Kidney (tissue), 22 donors: Measurements from ENCODE around the gene TMEM51. TPM values are rescaled to one million over a fixed set of nuclear protein-coding genes. Genes with fewer than 3 reads are reported as not detected.

Source experiments
- DNase-seq, 5 donors: peaks; one replicate each; pipeline ENCODE4 v3.0.0-alpha.2; 2013 to 2020
- FAIRE-seq: peaks from 2 replicates; lab custom pipeline; 2012; peaks lifted over from hg19 to GRCh38; lab: Jason Lieb, UNC
- H3K27ac ChIP-seq, 2 donors: one replicate each; pipeline ENCODE4 v1.7.0; 2013; ENCODE audit warnings: low read depth in 2 of 2, low read length in 2 of 2, inconsistent platforms in 1 of 2
- H3K27me3 ChIP-seq: one replicate; pipeline ENCODE4 v1.7.1; 2013; ENCODE audit warnings: low read length, inconsistent platforms; ENCODE audit not compliant: control insufficient read depth, insufficient read depth
- H3K36me3 ChIP-seq, 3 donors: one replicate each; pipeline versions ENCODE4 v1.7.0 to v1.7.1; 2013; ENCODE audit warnings: low read length in 3 of 3, control low read depth in 1 of 3, inconsistent platforms in 1 of 3; ENCODE audit not compliant: insufficient read depth in 3 of 3, control insufficient read depth in 2 of 3
- H3K4me1 ChIP-seq, 3 donors: one replicate each; pipeline versions ENCODE4 v1.7.0 to v1.7.1; 2013; ENCODE audit warnings: low read length in 3 of 3, inconsistent platforms in 1 of 3, low read depth in 1 of 3; ENCODE audit not compliant: control insufficient read depth in 2 of 3, insufficient read depth in 2 of 3
- H3K4me3 ChIP-seq, 3 donors: one replicate each; pipeline versions ENCODE4 v1.7.0 to v1.8.1; 2013; ENCODE audit warnings: low read length in 3 of 3, control low read depth in 1 of 3, inconsistent platforms in 1 of 3
- H3K9ac ChIP-seq, 3 donors: one replicate each; pipeline versions ENCODE4 v1.7.0 to v1.7.1; 2013; ENCODE audit warnings: low read length in 3 of 3, control low read depth in 1 of 3, inconsistent platforms in 1 of 3
- H3K9me3 ChIP-seq, 3 donors: one replicate each; pipeline versions ENCODE4 v1.7.0 to v1.7.1; 2013; ENCODE audit warnings: low read length in 3 of 3, control low read depth in 1 of 3, inconsistent platforms in 1 of 3; ENCODE audit not compliant: control insufficient read depth in 2 of 3, insufficient read depth in 1 of 3
- CTCF ChIP-seq: IDR thresholded peaks from 3 replicates; pipeline ENCODE4 v1.5.1; 2012; ENCODE audit warnings: mild to moderate bottlenecking, moderate library complexity, borderline replicate concordance; ENCODE audit not compliant: insufficient read depth; ENCODE audit errors: extremely low read depth
- intact Hi-C: fragments of 100-400 bp; cut with DNase I; formaldehyde crosslinking; loops from one replicate; pipeline ENCODE4 v1.11.1; 2022
- long read RNA-seq, 10 donors: library from polyadenylated mRNA in 1 of 10; unstranded in 1 of 10; transcript quantifications; one replicate each; pipeline ENCODE4 v2.0.0 and lab custom pipeline, GENCODE V29; 2021 to 2026
- polyA plus RNA-seq: library from polyadenylated mRNA; stranded (reverse); fragments of 350-450 nt; fragmentation: Illumina TruSeq; extraction: RNeasy Lipid Tissue Mini Kit (QIAGEN cat#74804); gene quantifications from one replicate; pipeline ENCODE4 v1.2.3, GENCODE V29; 2014; ENCODE audit warnings: low read depth, low replicate concordance; ENCODE audit not compliant: insufficient read depth
- total RNA-seq: library from RNA; stranded (reverse); fragmentation: NEBNext Ultra II Directional; extraction: Animal tissue kit (Norgen Biotek cat#: 25700); gene quantifications from one replicate; pipeline ENCODE4 v1.2.1, GENCODE V29; 2021
- donor health status: control.
- donor health status: control.
- donor health status: control.
- donor health status: control.
- donor health status: control.
- donor health status: DM: yes; HTN: yes; CAD: no.
- donor health status: Normal renal cell carcinoma (clear cell type).

Gene TMEM51
- total RNA-seq (48.4 TPM), polyA plus RNA-seq (38.1 TPM)
- long read RNA-seq, donor 1, partial matches to known transcripts = 0 of 5 reads
- long read RNA-seq, donor 1, other reads (novel, unspliced or antisense) = 0 of 5 reads
- long read RNA-seq, donor 2, transcript TMEM51-201 (4 exons, 1,931 nt) = minor isoform, 5 of 14 reads
- long read RNA-seq, donor 2, transcript TMEM51-203 (3 exons, 1,842 nt) = major isoform, 7 of 14 reads
- long read RNA-seq, donor 2, partial matches to known transcripts = 0 of 14 reads
- long read RNA-seq, donor 2, other reads (novel, unspliced or antisense) = 0 of 14 reads
- long read RNA-seq, donor 3, partial matches to known transcripts = 0 of 10 reads
- long read RNA-seq, donor 3, other reads (novel, unspliced or antisense) = 0 of 10 reads
- long read RNA-seq, donor 4, partial matches to known transcripts = 0 of 10 reads
- long read RNA-seq, donor 4, other reads (novel, unspliced or antisense) = 0 of 10 reads
- long read RNA-seq, donor 5, partial matches to known transcripts = 0 of 2 reads
- long read RNA-seq, donor 5, other reads (novel, unspliced or antisense) = 0 of 2 reads
- long read RNA-seq, donor 6, partial matches to known transcripts = 0 of 3 reads
- long read RNA-seq, donor 6, other reads (novel, unspliced or antisense) = 0 of 3 reads
- long read RNA-seq, donor 7, transcript TMEM51-201 (4 exons, 1,931 nt) = major isoform, 8 of 37 reads
- long read RNA-seq, donor 7, transcript TMEM51-203 (3 exons, 1,842 nt) = major isoform, 8 of 37 reads
- long read RNA-seq, donor 7, partial matches to known transcripts = 1 of 37 reads
- long read RNA-seq, donor 7, other reads (novel, unspliced or antisense) = 20 of 37 reads
- long read RNA-seq, donor 8, transcript TMEM51-203 (3 exons, 1,842 nt) = major isoform, 7 of 10 reads
- long read RNA-seq, donor 8, partial matches to known transcripts = 0 of 10 reads
- long read RNA-seq, donor 8, other reads (novel, unspliced or antisense) = 0 of 10 reads
- long read RNA-seq, donor 9, partial matches to known transcripts = 13 of 18 reads
- long read RNA-seq, donor 9, other reads (novel, unspliced or antisense) = 0 of 18 reads
- long read RNA-seq, donor 10, transcript TMEM51-201 (4 exons, 1,931 nt) = minor isoform, 5 of 19 reads
- long read RNA-seq, donor 10, transcript TMEM51-203 (3 exons, 1,842 nt) = major isoform, 7 of 19 reads
- long read RNA-seq, donor 10, partial matches to known transcripts = 5 of 19 reads
- long read RNA-seq, donor 10, other reads (novel, unspliced or antisense) = 0 of 19 reads

DNA sequence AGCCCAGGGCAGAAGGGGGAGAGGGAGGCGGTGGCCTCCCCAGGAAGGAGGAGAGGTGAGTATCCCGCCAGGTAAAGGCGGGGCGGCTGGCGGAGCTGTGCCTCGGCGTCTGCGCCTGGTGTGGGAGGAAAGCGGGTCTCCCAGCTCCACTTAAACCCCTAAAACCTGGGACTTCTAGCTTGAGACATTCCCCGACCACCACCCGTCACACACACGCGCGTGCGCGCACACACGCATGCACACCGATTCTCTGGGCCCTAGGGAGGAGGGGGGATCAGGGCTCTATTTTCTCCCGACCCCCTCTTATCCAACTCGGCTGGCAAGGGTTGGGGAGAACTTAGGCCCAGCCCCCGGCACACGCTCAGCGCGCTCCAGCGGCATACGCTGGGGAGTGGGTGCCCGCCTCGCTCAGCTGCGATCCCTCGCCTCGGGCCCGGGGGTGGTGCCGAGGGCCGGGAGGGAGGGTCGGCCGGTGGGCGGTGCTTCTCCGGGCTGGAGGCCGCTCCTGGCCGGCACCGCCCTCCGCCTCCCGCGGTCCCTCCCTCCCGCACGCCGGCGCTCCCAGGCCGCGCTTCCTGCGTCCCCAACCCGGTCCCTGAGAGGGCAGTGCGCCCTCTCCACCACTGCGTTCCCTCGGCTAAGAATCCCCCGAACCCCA, at the start of gene TMEM51:
Gene TMEM51 (plus strand): TSS at position 564 of the 658 bp plus-strand sequence. CDS start 61,341 bp downstream, outside the sequence.
- peak within 1 kb of the TSS; percentile 16 to 93 (median 85) for H3K9ac ChIP-seq
- peaks cover 0 to 34% (median 20%) of the 10 kb centered on the region in 3 donors for H3K4me1 ChIP-seq
- H3K4me3 ChIP-seq = peak within 1 kb of the TSS; percentile 54 to 97 (median 92)
- peak within 1 kb of the TSS; percentile 83 to 93 for H3K27ac ChIP-seq
- no peak for FAIRE-seq
- H3K36me3 ChIP-seq = no peaks in the 10 kb centered on the region
- H3K9me3 ChIP-seq = no peaks in the 10 kb centered on the region
- intact Hi-C loops = loop anchor here (5.0 kb wide), 1 partner anchor 119 kb away; no protein-coding TSS in a partner anchor
- no peak for TF ChIP-seq CTCF
- no peaks in the 10 kb centered on the region for H3K27me3 ChIP-seq
- peak; percentile 84 to 95 (median 92) for DNase-seq

DNA sequence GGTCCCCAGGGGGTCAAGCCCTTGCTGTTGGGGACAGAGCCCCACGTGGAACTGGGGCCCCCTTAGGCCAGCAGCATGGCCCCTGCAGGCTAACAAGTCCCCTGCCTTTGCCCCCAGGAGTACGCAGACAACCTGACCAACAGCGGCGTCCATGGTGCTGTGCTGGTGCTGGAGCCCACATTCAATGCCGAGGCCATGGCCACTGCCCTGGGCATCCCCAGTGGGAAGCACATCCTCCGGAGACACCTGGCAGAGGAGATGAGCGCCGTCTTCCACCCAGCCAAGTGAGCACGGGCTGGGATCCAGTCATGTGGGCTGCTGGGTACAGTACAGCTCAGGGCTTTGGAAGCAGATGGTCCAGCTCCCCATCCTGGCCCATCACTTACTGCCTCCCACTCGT, 49.6 kb upstream of the TMEM51 start:
- intact Hi-C loops = no loop called here
- no peak for DNase-seq
- Histone ChIP-seq H3K27ac (no peak overlapping the region), H3K27me3 (no peaks in the 10 kb centered on the region), H3K4me3 (no peak overlapping the region), H3K4me1 (peaks cover 0 to 3% (median 0%) of the 10 kb centered on the region in 3 donors), H3K36me3 (no peaks in the 10 kb centered on the region), H3K9me3 (peaks cover 2 to 6% (median 3%) of the 10 kb centered on the region in 3 donors), H3K9ac (no peak overlapping the region)
- no peak for FAIRE-seq
- no peak for TF ChIP-seq CTCF

- TF ChIP-seq CTCF = no peak
Measured at GRCh38 chr1:15104768-15105167, 48.8 kb upstream of the TMEM51 start.

More at GRCh38 chr1:15104768-15105167, 48.8 kb upstream of the TMEM51 start:
- H3K36me3 ChIP-seq = no peaks in the 10 kb centered on the region
- peaks cover 2 to 6% (median 3%) of the 10 kb centered on the region in 3 donors for H3K9me3 ChIP-seq
- H3K27ac ChIP-seq = no peak overlapping the region
- intact Hi-C loops = no loop called here
- H3K9ac ChIP-seq = no peak overlapping the region
- H3K4me3 ChIP-seq = no peak overlapping the region
- DNase-seq (no peak), FAIRE-seq (no peak)
- H3K4me1 ChIP-seq = peaks cover 0 to 3% (median 0%) of the 10 kb centered on the region in 3 donors
- no peaks in the 10 kb centered on the region for H3K27me3 ChIP-seq
